Activated CD8-positive, alpha-beta memory T cell treated with anti-CD3 and anti-CD28 coated beads for 1 hour (primary cell): Measurements from ENCODE around the gene CACNA2D3.

Experiments
- DNase-seq, 2 donors: peaks; one replicate each; pipeline ENCODE4 v3.0.0-alpha.2; 2020; ENCODE audit warnings: low read depth in 1 of 2; ENCODE audit errors: extremely low read depth in 1 of 2

CACNA2D3 gene

DNA sequence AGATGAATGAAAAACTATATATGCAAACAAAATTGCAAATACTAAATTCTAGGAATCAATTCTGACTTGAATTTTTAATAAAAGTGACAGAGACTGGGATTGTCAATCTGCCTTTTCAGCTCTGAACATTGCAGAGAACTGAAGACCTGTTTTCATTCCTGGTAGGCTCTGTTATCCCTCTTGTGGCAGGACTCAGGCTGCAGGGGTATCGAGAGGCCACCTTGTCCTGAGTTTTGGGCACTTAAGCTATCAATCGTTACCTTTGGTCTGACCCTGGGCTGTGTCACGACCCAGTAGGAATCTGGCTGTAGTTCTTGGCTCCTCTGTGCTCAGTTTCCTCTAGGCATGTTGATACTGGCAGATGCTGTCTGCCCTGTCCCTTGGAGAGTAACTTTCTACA, 238.0 kb downstream of the CACNA2D3 start:
- no peak for DNase-seq

DNA sequence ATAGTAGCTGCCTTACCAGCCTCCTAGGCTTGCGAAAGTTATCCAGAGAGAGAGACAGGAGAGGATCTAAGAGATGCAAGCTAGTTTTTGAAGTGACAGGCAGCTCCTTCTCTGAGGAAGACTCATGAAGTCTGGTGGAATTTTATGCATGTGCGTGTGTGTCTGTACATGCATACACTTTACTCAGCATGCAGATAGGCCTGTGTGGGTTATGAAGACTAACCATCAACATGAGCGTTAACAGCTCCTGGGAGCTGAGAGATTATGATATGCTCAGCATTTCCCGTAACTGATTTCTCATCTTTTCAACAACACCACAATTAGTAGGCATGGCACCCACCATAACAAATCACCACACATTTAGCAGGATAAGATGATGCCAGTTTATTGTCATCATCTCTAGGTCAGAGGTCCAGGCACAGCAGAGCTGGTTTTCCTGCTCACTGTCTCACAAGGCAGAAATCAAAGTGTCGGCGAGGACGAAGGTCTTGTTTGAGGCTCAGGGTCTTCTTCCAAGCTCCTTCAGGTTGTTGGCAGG, 239.5 kb downstream of the CACNA2D3 start:
- DNase-seq, result no peak

DNA sequence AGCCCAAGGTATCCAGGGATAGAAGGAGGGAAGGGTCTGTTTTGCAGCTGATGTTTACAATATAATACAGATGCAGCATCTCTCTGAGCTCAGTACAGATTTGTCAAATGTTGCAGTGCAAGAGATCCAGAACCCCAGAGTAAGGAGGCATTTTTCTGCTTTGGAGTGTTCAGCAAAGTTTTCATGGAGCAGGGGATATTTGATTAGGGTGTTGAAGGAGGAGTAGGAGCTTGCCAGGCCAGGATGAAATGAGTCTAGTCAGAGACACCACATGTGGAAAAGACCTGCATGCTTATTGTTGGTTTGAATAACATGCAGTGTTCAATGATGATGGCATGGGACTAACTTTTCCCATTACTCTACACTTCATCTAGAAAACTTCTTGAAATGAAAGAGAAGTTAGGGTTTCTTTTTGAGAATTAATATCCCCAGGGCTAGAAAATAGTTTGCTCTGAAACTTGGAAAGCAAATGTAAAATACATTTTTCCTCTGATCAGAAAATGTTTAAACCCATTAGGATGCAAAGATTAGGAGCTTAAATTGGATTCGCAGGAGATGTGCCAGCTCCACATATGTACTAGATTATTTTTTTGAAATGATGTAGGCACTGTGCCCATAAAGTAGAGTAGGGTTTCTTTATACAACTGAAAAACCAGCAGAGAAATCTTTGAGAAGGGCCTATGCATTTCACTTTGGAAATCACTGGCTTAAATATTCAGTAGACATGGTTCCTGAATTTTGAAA, 243.8 kb downstream of the CACNA2D3 start:
- no peak for DNase-seq

DNA sequence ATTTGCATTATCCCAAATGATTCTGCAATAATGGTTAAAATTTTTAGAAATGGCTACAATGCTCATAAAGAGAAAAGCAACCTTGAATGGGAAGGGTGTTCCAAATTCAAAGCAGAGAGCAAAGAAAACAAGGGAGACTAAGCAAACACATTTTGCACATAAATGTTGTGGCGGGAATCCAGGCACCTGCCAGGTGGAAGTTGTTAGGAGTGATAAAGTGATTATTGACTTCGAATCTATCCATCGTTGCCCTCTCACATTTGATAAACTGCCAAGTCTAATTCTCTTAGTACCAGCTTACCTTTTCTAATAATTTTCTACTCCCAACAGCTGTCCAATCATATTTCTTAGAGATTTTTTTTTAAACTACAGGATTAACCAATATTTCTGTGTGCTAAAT, 244.5 kb downstream of the CACNA2D3 start:
- no peak for DNase-seq

DNA sequence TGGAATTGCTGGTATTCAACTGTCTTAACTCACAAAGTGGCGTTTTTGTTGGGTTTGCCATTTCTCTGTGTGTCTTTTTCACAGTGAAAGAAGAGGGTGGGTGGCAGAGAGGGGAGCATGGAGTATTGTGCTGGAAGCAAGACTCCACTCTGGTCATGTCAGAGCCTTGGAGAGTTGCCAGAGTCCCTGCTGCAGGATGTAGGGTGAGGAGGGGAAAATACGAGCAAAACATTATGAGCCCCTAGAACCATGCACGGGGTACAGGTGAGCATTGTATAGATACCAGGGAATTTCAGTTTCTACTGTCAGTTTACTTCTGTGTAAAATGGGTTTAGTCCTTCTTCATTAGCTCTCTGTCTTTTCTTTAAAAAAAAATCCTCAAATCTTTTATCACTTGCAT, 249.9 kb downstream of the CACNA2D3 start:
- DNase-seq, result no peak

DNA sequence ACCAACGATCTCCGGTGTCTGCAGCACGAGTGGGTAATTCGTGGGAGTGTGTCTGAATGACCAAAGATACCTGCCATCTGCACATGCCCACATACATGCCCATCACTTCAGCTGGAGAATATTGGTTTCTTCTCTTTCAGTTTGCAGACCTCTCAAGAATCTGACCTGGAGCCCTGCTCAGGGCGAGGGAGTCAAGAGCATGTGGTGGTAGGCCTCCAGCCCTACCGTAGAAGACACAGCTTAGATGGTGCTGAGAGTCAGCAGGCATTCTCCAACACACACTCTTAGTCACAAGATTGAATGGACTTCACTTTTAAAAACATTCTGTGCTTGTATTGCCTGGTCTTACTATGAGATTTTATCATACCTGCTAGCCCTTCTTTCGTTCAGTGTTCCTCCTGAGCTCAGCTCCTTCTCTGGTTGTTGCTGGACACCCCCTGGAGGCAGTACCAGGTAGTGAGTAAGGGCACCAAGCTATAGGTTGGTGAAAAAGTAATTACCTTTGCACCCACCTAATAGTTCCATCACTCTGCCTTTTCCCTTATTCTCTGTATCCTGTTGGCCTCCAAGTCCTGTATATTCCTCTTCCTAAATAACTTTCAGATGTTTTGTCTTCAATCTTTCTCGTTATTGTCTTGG, 252.0 kb downstream of the CACNA2D3 start:
- no peak for DNase-seq

DNA sequence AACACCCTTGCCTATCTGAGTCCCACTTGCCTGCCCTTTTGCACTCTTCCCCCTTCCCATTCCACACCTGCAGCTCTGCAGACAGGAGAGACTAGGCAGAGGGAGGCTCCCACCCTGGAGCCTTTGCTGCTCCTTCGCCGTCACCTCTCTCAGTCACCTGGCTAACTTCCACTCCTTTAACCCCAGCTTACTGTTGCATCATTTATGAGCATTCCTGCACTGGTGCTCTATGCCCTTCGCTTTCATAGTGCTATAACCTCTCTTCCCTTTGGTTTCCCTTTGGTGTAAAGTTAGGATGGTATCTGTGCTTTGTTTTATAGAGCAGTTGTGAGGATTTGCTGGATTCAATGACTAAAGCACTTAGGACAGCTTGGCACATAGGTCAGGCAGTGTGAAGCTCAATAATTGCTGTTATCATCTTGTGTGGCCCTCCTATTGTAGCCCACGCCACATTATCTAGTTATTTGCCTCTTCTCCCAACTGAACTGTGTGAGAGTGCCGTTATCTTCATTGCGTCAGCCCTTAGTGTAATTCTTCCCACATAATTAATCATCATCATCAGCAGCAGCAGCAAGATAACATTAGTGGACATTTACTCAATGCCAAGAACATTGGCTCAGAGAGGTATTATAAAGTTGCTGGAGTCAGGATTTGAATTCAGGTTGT, 253.9 kb downstream of the CACNA2D3 start:
- no peak for DNase-seq

DNA sequence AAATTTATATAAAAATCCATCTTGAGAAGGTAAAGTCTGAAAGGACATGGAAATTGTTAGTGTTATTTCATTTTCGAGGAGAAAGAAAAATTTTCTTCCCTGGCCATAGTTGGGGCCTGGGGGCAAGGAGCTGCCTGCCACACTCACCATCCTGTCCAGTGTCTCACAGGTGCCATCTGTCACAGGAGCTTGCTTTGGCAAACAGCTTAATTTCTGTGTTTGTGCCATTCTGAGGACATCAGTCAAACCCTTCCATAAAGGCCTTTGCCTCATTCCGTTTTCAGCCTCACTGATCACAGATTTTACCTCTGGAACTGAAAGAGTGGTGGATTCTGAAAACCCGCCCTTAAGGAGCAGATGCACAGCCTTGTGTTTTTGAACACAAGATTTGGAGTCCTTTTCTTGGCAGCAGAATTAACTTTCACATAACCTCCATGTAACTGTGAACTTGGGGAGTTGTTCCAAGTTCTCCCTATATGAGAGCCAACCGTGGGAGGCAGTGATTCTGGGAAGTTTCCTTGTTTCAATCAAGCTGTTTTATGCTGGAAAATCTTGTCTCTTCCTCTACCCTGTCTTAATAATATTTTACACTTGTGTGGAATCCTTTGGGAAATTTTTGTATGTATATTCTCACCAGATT, 254.7 kb downstream of the CACNA2D3 start:
- DNase-seq, result no peak

DNA sequence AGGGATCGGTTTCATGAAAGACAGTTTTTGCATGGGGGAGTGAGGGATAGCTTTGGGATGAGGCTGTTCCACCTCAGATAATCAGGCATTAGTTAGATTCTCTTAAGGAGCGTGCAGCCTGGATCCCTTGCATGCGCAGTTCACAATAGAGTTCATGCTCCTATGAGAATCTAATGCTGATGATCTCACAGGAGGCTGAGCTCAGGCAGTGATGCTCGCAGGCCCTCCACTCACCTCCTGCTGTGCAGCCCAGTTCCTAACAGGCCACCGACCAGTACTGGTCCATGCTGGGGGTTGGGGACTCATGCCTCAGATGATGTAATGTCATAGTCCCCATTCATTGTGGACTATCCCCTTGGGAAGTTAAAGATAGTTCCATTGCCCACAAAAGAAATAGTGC, 255.8 kb downstream of the CACNA2D3 start:
- DNase-seq, result no peak

DNA sequence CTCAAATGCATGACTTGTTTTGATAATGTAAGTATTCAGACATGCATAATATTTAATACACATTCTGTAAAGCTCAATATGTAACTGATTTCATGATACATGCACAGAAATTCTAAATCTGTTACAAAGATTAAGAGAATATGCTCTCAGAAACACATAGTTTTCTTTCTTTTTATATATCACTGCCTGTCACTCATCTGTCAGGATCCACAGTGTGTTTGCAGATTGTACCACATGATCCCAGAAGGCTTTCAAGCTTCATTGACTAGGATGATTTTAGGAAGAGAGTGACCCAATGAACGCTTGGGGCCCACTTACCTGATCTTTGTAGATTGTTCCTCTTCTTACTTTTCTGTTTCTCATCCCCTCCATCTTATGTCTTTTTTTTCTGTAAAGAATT, 261.9 kb downstream of the CACNA2D3 start:
- DNase-seq, result no peak

DNA sequence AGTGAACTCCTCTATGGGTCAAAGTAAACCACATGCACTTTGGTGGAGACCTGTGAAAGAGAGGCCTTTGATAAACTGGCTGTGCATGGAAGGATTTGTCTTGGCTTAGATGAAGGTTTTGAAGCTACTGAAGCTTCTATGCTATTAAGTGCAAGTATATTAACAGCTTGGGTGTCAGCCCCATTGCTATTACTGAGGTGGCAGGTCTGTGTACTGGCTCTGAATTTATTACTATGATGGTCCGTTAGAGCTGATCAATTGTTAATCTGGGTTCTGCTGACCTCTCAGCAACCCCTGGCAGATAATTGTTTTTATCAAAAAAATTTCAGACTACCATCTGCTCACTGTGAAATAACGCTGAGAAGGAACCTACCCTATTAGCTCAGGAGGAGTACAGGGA, 268.2 kb downstream of the CACNA2D3 start:
- DNase-seq, result no peak

DNA sequence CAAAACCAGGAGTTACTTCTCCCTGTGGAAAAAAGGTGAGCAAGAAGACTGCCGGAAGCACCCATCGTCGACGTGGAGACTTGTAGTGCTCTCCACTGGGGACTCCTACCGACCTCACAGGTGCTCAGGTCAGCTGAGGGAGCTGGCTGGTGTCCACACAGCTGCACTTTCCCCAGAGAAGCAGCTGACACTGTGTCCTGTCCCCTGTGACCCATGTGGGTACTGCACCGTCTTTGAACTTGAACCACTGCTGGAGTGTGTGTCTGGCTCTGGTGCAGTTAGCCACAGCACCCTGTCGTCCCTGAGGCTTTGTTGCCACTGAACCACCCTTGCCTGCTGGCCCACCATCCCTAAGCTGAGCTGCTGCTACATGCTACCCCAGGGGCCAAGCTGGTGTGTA, 270.8 kb downstream of the CACNA2D3 start:
- no peak for DNase-seq

DNA sequence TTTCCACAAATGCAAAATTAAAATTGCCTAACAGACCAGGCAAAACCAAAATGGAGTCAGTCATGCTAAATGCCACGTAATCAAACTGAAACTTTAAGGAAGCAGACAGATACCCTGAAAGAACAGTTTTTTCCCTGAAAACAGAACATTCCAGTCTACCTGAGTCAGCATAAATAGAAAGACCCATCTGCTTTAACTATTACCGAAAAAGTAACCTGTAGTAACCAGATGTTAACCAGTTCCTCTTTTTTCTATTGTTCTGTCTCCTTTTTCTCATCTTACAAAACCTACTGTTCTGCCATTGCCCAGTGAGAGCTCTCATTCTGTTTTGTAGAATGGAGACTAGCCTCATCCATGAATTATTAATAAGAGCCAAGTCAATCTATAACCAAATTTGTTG, 286.0 kb downstream of the CACNA2D3 start:
- no peak for DNase-seq

DNA sequence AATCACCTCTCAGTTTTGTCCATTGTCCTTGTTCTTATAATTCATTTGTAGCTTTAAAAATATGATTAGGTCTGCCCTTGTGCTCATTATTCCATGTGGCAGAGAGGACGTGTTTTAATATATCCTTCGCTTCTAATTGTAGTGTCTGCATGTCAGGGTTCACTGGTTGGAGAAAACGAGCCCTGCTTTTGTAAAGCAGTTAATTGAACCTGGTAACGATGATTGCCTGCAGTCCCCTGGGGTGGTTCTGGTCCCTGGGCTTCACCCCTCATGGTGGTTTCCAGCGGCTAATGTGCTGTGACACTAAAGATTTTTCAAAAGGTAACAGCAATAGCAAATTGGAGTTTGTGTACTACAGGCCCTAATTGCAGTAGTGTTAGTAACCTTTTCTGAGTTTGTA, 299.6 kb downstream of the CACNA2D3 start:
- DNase-seq, result no peak

DNA sequence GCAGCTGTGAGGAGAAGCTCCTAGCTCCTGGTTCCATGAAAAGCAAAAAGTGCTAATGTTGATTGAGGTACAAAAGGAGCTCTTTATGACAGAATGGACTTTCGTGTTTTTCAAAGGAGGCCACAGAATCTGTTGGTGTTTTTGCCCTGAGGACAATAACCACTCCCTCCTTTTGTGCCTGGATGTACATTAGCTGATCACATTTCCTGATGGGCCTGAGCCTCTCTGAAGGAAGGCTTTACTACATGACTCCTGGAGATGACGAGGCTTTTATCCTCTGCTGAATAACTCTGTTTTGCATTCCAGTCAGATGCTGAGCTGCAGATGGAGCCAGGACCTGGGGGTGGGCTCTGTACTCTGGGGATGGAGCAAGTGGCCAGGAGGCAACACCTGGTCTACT, 301.9 kb downstream of the CACNA2D3 start:
- DNase-seq, result no peak

DNA sequence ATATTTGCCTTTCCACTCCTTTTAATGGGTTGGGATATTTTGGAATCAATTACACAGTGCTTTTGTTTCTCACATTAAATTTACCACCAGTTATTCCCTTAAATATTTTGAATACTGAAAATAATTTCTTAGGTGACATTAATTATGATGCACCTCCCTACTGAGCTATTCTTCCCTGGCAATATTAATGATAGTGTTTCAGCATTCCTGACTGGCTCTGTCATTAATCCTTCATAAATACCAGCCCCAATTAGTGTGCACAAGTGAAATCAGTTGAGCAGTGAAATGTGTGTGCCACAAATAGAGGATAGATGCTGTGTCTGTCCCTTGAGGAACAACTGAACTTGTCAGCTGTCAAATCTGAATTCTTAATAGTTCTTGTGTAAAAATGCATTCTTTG, 304.0 kb downstream of the CACNA2D3 start:
- DNase-seq, result no peak

DNA sequence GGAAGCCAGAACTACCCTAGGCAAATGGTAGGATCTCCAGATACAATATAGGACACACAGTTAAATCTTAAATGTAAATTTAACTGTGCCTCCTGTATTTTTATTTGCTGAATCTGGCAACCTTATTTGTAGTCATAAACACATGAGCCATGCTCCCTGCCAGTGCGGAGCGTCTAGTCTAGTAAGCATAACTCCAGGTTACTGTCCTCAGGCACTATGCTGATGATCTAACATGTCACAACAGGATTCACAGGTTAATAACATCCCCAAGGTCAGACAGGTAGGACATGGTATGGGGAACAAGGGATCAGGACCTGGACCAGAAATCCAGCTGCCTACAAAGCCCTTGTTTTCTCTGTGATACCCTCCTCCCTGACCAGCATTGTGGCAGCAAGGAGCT, 305.1 kb downstream of the CACNA2D3 start:
- DNase-seq, result no peak

DNA sequence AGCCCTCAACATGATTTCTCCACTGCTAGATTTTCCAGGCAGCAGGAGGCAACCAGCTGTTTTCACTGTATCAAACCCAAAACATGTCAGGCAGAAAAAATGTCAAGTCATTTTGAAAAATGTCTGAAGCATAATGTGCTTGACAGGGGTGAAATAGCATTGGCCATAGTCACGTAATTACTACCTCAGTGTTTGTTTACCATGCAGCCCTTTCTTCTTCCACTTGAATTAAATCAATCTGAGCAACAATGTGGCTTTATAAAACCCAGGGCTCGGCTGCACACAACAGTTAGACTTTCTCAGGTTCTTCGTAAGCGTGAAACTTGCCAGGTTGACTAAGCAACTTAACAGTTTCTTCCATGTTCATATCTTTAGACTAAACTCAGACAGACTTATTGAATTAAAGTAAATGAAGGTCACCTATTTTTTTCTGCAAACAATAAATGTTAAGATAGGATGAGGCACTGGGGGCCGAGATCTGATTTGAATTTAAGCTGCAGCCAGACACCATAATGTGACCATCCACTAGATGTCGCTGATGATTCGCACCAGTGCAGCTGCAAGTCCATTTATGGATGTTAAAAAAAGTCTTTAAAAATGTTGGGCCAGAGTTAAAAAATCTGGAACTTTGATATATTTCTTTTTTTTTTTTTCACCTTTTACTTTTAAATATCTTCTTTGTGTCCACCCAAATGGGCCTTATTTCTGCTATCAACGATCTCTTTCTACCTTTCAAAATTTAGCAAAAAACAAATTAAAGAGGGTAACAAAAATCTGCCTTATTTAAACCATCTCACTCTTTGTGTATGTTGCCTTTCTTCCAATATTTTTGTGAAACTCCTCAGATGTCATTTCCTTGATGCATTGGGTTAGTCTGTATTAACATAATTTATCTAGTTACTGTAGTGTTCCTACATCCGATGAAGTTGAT, 305.9 kb downstream of the CACNA2D3 start:
- DNase-seq, result no peak

DNA sequence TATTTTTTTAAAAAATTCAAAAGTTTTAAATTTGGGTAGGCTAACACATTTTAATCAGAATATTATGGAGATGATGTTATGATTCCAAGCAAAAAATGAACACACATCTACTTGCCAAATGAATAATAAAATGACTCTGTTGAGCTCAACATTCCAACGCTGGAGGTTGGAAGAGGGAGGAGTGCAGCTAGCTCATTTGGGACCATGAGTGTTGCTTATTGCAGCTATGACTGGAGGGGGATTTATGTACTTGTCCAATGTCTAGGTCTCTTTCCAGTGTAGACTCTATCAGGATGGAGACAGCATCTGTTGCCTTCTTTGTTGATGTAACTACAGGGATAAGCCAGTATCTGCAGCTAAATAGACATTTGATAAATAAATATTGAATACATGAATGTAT, 310.6 kb downstream of the CACNA2D3 start:
- DNase-seq, result no peak

DNA sequence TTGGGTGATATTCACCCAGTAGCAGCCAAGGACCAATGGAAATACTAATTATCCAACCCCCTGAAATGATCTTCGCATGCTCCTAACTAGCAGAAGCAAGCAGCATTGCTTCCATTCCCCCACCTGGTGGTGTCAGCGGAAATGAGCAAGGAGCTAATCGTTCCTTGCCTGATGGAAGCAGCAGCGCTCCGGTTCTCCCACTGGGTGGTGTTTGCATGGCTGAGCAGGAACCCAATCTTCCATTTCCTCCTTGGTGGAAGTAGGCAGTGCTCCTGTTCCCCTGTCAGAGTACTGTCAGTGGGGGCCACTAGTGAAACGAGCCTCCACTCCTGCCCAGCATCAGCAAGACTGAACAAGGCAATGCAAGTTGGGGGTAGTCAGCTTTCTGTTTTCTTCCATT, 311.5 kb downstream of the CACNA2D3 start:
- DNase-seq, result no peak
